Measurements from ENCODE around the gene PTPRT.

- no peak for TF ChIP-seq CTCF (IDR thresholded peaks at IDR 0.05)
- TF ChIP-seq EP300 (IDR thresholded peaks at IDR 0.05), result no peak
- TF ChIP-seq POLR2AphosphoS5 (IDR thresholded peaks at IDR 0.05), result no peak
Measured at GRCh38 chr20:42979720-42980119, 210.0 kb downstream of the PTPRT start.

Measured in gastroesophageal sphincter (tissue), 3 donors.